Stimulated activated CD4-positive, alpha-beta T cell treated with anti-CD3 and anti-CD28 coated beads, Interleukin-1b, Interleukin-23, amount 100 ng/mL, for 4 hours (primary cell): ENCODE results near the gene CXCL12.

Source experiments
- DNase-seq, 2 donors: peaks; one replicate each; pipeline ENCODE4 v3.0.0-alpha.2; 2020; ENCODE audit warnings: low read depth in 2 of 2

The CXCL12 gene

DNA sequence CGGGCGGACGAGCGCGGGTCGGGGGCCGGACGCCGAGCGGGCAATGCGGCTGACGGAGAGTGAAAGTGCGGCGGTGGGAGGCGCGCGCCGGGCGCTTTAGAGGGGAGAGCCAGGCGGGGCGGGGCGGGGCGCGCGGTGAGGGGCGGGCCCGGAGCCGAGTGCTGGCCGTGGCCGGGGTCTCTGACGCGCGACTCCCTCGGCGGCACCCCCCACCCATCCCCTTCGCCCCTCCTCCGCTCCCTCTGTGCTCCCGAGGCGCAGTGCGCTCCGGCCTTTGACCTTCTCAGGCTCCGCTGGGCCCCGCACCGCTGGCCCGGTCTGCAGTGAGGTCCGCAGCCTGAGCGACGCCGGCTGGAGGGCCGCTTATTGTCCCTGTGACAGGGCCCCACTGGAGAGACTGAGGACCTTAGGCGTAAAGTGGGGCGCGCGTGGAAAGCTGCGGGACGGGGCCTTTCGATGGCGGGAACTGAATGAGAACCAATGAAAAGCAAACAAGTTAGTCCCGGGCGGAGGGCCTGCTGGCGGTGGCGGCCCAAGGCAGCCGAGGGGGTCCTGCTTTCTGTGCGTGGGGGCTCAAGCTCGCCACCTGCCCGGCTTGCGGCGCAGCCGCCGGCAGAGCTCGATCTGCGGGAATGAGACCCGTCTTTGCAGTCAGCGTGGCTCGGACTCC is at the start of gene CXCL12:
CXCL12 (minus strand) TSS at position 72 of the 670 bp plus-strand sequence. CDS start 92 bp downstream, outside the sequence.
- DNase-seq: no peak

DNA sequence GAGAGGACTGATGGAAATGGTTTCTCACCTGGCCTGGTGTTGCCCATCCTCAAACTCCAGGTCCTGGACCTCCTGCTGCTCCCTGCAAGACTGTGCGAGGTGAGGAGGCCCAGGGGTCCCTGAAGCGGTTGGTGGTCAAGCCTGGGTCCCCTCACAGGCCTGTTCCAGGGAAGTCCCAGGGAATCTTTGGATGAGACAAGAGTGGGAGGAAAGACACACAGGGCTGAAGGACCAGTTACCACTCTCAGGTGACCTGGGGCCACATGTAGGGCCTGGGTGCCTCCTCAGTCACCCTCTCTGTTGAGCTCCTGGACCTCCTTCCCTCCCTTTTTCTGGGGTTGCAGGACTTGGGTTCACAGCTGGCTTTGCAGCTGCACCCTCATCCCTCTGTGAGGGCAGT is 42.6 kb upstream of the CXCL12 start:
- DNase-seq: no peak

DNA sequence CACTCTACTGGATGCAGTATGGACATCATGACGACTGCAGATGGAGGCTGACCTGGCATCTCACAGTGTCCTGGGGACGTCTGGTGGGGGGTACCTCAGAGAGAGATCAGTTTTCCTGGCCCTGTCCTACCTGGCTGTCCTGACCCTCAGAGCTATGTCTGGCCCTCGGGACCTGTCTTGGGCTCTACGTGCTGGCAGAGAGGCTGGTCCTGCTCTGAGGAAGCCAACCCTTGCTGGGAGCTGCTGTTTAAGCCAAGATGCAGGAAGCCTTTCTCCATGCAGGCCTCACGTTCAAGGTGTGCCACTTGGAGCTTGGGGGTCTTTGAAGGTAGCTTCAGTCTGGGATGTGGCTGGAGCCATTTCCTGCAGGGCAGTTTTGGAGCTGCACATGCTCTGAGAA is 42.1 kb upstream of the CXCL12 start:
- no peak for DNase-seq

DNA sequence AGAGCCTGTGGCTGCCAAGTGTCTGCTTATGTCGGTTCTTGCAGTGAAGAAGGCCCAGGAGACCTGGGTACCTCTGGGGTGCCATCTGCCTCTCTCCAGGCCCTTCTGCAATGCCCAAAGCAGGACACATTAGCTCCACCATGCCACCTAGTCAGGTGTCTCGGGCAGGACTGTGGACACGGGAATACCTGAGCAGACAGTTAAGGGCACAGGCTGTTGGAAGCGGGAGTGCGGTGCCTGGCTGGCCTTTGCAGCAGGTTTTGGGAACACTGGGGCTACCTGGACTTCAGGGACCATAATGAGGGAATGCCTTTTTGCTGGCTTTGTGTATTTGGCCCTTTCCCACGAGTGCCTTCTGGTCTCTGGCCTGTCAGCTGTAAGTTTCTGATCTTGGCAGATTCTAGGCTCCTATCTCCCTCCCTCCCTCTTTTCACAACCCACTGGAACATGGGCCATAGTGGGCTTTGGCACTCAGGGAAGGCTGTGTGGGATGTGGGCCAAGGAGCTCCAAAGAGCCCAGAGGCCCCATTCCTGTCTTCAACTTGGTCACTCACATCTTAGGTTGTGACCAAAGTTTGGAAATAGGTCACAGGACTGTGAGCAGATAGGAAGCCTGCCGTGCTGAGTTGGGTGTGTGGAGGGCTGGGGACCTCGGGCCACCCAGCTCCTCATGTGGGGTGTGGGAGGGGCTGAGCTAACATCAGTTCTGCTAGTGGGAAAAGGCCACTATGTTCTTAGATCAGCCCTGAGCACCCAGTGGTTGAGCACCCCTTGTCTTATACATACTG is 41.5 kb upstream of the CXCL12 start:
- no peak for DNase-seq

DNA sequence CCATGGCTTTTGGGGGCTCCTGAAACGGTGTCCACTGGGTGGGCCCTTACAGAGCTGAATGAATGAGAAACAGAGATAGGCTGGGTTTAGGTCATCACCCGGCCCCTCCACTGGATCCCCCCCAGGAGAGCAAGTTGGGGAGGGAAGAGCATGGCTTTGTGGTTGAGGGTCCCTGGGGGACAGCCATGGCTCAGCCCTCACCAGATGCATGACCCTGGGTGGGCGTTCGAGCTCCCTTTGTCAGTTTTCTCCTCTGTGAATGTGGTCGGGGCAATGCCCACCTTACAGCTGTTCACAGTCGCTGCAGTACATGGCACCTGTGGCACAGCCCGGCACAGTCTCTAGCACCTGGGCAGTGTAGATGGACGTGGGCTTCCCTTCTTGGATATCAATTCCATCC is 40.6 kb upstream of the CXCL12 start:
- no peak for DNase-seq

DNA sequence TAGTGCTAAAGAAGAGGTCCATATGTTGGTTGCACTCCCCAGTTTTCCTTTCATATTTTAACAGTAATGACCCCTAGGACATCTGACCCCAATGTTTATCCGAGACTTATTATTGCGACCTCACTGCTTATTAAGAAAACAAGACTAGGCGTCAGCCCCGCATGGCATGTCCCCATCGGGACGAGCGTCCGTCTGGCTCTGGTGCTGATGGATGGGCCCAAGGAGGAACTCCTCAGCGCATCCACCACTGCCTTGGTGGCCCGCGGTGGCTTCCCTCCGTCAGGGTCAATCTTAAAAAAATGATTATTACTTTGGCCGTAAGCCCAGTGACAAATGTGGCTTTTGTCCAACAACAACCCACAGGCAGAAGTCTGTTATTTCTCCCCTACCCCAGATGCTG is 40.1 kb upstream of the CXCL12 start:
- no peak for DNase-seq

DNA sequence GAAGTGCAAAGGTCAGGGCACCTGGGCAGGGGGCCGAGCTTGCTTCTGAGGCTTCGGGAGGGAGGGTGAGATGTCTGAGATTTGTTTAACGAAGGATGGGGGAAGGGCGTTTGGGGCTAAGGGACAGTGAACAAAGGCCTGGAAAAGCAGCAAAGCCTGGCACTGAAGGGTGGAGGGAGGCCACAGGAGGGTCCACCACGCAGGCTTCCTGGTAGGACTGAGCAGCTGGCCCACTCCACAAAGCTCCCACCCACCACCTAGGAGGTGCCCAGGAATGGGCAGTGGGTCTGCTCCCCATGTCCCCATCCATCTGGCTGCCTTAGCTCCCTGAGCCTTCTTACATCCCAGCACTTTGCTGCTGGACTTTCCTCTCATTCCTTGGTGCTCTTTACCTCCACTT is 39.4 kb upstream of the CXCL12 start:
- DNase-seq: no peak

DNA sequence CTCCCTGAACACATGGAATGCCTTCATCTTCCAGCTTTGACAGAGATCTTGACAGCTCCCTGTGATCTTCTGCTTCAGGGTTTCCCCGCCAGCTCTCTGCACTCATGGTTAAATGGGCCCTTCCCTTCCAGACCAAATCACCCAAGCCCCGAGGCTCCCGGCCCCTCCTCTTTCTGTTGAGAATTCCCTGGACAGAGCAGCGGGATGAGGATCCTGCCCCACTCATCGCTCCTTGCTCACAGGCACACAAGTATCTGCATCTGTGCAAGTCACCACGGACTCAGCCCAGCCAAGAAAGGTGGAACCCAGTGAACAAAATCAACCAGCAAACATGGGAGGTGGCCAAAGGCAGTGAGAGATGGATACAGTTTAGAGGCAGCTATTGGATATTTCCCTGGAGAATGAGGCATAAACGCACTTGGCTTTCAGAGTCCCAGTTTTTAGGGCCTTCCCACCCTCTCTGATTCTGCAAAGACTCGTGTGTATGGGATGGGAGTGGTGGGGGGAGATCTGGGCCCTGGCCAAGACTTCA is 37.7 kb upstream of the CXCL12 start:
- no peak for DNase-seq

DNA sequence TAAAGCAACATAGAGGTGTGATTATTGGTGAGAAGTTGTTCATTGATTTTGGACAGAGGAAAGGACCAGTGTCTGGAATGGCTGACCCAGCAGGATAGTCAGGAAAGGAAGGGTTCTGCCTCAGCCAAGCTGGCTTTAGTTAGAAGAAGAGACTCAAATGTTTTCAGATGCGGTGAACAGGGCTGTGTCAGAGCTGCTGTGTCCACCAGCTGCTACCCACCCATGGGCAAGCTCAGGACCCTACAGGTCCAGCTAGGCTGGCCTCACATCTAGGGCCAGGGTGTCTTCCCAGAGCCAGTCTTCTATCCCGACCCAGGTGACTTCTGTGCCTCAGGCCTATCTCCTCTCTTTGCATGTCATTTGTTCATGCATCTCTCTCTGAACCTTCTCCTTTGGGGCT is 37.3 kb upstream of the CXCL12 start:
- DNase-seq: no peak

DNA sequence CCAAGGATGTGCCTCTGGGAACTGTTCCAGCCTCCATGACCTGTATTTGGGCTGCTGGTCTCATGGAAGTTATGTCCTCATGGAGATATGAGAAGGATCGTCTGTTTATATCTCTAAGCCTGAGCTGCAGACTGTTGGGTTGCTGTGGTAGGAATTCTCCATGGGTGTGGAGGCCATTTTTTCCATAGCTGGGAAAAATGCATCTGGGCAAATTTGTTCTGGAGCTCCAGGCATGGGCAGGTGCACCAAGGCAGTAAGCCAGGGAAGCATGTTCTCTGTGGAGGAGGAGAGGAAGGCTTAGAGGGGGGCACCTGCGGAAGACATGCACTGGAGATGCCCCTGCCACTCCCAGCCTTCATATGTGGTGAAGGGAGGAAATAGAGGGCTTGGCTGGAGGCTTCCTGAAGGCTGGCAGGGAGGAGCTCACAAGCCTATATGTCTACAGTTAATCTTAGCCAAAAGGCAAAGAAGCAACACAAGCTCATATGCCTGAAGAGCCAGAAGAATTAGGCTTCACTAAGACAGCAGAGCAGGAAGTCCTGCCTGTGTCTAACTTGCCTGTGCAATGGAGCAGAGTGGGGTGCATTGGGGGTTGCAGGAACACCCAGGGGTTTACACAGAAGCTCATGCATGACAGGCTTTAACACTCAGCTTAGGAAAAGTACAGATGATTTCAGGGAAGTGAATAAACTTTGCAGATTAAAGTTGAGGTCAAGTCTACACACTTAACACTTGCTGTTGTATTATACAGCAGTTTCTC is 35.1 kb upstream of the CXCL12 start:
- DNase-seq: no peak

DNA sequence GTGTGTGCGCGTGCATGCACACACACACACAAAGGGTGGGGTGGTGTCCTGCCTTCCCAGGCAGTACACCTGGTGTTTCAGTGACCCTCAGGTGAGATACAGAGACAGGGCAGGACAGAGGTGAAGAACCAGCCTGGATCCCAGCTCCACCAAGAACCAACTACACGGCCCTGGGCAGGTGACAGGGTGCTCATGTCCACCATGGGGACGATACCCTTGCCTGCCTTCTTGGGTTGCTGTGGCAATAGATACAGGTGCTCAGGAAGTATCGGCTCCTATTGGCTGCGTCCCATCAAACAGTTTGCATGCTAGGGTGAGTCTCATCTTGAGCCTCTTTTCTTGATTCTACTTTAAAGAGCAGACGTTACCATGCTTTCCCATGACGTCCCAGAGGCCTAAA is 33.7 kb upstream of the CXCL12 start:
- DNase-seq: no peak

DNA sequence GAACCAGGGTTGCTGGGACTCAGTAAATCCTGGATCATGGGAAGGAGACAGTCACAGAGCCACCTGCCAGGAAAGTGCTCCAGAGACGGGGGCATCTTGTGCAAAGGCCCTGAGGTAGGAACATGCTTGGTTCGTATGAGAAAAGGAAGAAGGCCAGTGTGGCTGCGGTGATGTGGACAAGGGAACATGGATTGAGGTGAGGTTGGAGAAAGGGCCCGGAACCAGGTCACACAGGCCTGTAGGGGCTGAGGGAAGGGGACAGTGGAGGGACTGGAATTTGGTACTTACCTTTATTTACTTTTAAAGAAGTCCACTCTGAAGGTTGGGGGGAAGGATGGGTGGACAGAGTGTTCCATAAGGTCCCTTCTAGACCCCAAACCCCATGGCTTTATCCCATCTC is 32.9 kb upstream of the CXCL12 start:
- DNase-seq: no peak

DNA sequence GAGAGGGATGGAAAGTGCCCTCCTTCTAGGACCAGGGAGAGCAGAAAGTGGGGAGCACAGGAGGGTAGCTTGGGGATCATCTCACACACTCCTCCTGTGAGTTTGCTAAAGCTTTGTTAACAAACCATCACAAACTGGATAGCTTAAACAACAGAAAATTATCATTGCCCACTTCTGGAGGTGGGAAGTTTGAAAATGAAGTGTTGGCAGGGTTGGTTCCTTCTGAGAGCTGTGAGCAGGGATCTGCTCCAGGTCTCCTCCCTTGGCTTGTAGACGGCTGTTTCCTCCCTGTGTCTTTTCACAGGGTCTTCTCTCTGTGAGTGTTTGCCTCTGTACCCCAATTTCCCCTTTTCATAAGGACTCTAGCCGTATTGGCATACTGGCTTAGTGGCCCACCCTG is 32.0 kb upstream of the CXCL12 start:
- DNase-seq: no peak

DNA sequence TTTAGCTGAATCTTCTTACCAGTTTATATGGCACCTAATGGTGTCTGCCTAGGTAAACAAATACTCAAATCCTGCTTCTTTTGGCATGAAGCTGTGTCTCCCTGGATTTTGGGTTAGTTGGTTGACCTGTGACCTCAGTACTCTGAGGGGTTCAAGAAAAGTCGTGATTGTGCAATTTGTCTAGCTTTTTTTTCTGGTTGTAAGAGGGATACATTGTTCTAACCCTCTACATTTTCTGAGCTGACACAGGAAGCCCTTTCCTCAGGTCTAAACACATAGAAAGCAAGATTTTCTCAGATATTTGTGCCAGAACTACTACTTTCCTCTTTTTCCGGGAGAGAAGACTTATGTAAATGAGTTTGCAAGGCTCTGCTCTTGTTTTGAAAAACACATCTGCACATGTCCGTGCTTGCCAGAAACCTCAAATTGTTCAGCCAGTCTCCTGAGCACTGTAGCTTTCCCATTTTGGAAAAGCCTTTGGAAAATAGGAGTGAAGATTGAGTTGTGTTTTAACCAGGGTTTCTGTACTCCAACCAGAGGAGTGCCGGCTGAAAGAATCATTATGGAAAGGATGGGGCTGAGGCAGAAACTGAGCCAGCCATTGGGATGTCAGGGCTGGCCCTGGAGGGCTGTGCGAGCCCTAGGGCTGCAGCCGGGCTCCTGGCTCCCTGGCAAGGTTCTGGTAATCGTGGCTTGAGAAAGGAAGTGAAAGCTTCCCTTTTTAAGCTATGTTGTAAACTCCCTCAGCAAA is 31.3 kb upstream of the CXCL12 start:
- no peak for DNase-seq

DNA sequence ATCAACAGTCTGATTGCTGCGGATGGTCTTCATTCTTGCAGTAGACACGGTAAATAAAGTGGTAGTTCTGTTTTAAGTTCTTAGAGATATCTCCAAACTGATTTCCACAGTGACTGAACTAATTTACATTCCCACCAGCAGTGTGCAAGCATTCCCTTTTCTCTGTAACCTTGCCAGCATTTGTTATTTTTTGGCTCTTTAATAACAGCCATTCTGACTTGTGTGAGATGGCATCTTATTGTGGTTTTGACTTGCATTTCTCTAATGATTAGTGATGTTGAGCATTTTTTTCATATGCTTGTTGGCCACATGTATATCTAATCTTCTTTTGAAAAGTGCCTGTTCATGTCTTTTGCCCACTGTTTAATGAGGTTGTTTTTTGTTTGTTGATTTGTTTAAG is 30.2 kb upstream of the CXCL12 start:
- DNase-seq: no peak

DNA sequence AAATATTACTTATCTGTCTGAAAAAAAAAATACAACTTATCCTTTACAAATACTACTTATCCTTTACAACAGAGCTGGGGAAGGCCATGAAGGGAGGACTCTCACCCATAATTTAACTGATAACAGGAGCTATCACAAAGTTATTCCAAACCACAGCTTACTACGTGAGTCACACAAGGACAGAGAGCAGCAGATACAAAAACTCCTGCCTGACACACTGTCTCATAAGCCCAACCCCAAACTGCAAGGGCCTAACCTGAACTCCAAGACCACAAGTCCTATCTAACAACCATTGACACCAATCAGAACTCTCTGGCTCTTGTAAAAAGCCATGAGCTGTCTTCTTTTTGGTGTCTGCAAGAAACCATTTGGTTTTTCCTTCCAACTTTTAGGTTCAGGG is 28.5 kb upstream of the CXCL12 start:
- no peak for DNase-seq

DNA sequence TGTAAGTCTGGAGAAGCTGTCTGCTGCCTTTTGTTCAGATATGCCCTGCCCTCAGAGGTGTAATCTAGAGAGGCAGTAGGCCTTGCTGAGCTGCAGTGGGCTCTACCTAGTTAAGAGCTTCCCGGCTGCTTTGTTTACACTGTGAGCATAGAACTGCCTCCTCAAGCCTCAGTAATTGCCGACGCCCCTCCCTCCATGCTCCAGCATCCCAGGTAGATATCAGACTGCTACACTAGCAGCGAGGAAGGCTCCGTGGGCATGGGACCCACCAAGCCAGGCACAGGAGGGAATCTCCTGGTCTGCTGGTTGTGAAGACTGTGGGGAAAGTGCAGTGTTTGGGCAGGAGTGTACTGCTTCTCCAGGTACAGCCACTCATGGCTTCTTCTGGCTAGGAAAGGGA is 26.4 kb upstream of the CXCL12 start:
- no peak for DNase-seq

DNA sequence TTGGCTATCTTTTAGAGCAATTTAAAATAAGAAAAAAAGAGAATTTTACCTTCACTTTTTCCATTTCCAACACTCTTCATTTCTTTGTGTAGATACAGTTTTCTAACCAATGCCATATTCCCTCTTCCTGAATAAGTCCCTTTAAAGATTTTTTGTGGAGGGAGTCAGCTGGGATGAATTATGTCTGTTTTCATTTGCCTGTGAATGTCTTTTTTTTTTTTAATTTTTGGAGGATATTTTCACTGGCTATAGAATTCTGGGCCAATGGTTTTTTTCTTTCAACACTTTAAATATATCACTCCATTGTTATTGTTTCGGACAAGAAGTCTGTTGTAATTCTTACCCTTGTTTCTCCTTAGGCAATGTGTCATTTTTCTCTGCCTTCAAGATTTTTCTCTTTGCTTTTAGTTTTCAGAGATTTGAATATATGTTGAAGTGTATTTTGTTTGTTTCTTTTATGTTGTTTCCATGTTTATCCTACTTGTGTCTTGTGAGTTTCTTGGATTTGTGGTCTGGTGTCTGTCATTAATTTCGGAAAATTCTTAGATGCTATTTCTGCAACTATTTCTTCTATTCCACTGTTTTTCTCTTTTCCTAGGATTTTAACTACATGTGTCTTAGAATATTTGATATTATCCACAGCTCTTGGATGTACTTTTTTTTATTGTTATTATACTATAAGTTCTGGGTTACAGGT is 20.0 kb upstream of the CXCL12 start:
- no peak for DNase-seq

DNA sequence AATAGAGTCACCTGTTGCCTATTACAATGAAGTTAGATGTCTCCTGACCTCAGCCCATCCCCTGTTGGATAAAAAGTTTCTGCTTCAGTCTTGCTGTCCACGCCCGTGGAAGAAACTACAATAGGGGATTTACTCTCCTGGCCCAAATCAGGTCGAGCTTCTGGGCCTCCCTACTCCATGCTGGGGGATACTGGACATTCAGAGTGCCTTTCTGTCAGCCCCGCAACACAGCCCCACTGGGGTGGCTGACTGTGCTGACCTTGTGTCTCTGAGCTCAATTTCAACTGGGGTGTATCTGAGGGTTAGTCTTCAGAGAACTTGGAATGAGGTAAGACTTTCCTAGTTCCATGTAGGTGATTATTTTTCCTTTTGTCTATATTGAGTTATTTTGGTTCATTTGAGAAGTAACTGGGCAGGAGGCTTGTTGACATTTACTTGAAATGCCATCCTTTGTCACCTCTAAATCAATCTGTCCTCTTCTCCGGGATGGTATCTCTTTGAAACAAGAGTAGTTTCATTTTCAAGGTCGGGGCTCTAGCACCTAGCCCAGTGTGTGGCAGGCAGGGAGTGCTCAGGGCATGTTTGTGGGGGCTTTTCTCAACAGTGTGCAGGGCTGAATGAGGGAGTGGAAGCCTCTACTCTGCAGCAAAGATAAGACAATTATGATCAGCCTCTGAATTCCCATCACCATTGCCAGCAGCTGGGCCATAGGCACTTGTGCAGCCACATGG is 17.7 kb upstream of the CXCL12 start:
- no peak for DNase-seq

DNA sequence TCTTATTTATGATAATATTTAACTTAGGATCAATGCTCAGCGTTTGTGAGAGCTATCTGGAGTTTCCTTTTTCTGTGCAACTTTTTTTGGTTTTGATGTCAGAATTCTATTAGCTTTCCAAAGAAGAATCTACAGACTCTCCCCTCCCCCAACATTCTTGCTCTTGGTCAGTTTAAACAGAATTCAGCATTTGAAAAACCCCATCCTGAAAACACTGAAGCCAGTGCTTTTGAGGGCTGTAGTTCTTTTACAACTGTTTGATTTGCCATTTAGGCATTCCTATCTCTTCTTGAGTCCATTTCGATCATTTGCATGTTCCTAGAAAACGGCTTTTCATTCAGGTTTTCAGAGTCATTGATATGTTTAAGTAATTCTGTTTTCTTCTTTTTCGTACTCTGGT is 15.6 kb upstream of the CXCL12 start:
- DNase-seq: no peak
